Neural cell (in vitro differentiated cells): ENCODE measurements around the gene IL36G.

Experiments
- CTCF ChIP-seq: fragments of 450-650 bp; IDR thresholded peaks from 2 replicates; pipeline ENCODE4 v1.5.1; 2014; ENCODE audit warnings: antibody characterized with exemption, mild to moderate bottlenecking, moderate library complexity; ENCODE audit not compliant: poor library complexity, severe bottlenecking
- EP300 ChIP-seq: fragments of 450-650 bp; conservative IDR thresholded peaks from 2 replicates; pipeline ENCODE4 v1.6.1; 2014; ENCODE audit warnings: antibody characterized with exemption, mild to moderate bottlenecking, moderate library complexity; ENCODE audit not compliant: poor library complexity, severe bottlenecking
- EZH2 ChIP-seq: fragments of 200-600, 300-800 bp; shearing (Covaris generic), sonication (generic); IDR thresholded peaks from 2 replicates; pipeline ENCODE4 v1.6.1; 2014; ENCODE audit warnings: antibody characterized with exemption, low read length, borderline replicate concordance, mild to moderate bottlenecking; ENCODE audit not compliant: insufficient read depth, poor library complexity, severe bottlenecking
- POLR2AphosphoS5 ChIP-seq: IDR thresholded peaks from 2 replicates; pipeline ENCODE4 v1.6.1; 2012

GRCh38 chr2:112944971-112945370 is 32.8 kb upstream of the IL36G start:
- TF ChIP-seq CTCF (no peak), EP300 (no peak), POLR2AphosphoS5 (no peak), EZH2 (no peak)
